ENCODE data around the gene ZNF442. TPM values are rescaled to one million over a fixed set of nuclear protein-coding genes. Genes with fewer than 3 reads are reported as not detected.

Gene ZNF442
- total and polyA plus RNA-seq, 3 experiments from 2014 or later: 1.1 to 2.5 (median 2.2) TPM

DNA sequence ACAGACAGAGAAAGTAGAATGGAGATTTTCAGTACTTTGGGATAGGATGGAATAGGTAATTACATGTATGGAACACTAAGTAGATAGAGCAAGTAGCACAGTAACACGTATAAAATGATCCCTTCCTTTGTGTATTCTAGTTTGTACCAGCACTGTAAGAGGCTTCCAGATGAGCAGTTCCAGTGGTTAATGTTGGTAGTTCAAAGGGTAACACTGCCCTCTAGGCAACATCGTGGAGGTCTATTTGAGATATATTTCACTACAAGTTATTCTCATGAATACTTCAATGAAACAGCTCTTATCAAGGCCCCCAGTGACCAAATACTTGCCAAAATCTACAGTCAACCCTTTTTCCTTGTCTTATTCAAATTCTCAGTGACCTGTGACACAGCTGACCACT is 18.6 kb downstream of the ZNF442 start:
- H3K36me3 Mint-ChIP-seq: peaks cover 8 to 67% (median 29%) of the 10 kb centered on the region in 3 donors
- no peaks in the 10 kb centered on the region for H3K27me3 Mint-ChIP-seq
- Histone ChIP-seq H3K27me3 (ENCODE audit: insufficient read depth, low read length, poor library complexity, severe bottlenecking) (no peaks in the 10 kb centered on the region), H3K4me1 (ENCODE audit: insufficient read depth, low read length) (no peaks in the 10 kb centered on the region), H3K27ac (ENCODE audit: low read depth, low read length) (no peak overlapping the region), H3K9me3 (ENCODE audit: low read length) (peaks cover 24% of the 10 kb centered on the region), H3K36me3 (ENCODE audit: insufficient read depth, low read length) (peaks cover 5% of the 10 kb centered on the region), H3K4me3 (ENCODE audit: low read length) (no peak overlapping the region)
- H3K4me3 Mint-ChIP-seq: no peak overlapping the region
- ChIA-PET POLR2A (interaction anchor here (0.5 kb wide), 1 partner anchor 80 kb away, joined by 3 read pairs; no protein-coding TSS in a partner anchor), CTCF (no interaction called here)
- no peak overlapping the region for H3K27ac Mint-ChIP-seq
- peaks cover 20 to 71% (median 47%) of the 10 kb centered on the region in 5 donors for H3K9me3 Mint-ChIP-seq
- no peaks in the 10 kb centered on the region for H3K4me1 Mint-ChIP-seq
- peak in 2 of 5 donors; percentile 15 to 53 for DNase-seq

DNA sequence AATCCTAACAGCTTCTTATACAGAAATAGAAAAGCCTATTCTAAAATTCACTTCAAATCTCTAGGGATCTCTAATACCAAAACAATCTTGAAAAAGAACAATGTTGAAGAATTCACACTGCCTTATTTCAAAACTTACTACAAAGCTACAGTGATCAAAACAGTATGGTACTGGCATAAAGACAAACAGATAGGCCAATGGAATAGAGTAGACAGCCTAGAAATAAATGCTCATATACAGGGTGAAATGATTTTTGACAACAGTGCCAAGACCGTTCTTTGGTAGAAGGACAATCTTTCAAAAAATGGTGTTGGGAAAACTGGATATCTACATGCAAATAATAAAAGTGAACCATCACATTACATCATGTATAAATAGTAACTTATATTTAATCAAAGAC is 20.3 kb downstream of the ZNF442 start:
- CTCF ChIA-PET: no interaction called here
- no peak overlapping the region for H3K27ac Mint-ChIP-seq
- Histone ChIP-seq H3K4me1 (ENCODE audit: insufficient read depth, low read length) (no peaks in the 10 kb centered on the region), H3K9me3 (ENCODE audit: low read length) (peaks cover 14% of the 10 kb centered on the region), H3K4me3 (ENCODE audit: low read length) (no peak overlapping the region), H3K27ac (ENCODE audit: low read depth, low read length) (no peak overlapping the region), H3K27me3 (ENCODE audit: insufficient read depth, low read length, poor library complexity, severe bottlenecking) (no peaks in the 10 kb centered on the region), H3K36me3 (ENCODE audit: insufficient read depth, low read length) (no peaks in the 10 kb centered on the region)
- POLR2A ChIA-PET: no interaction called here
- no peak for DNase-seq
- no peak overlapping the region for H3K4me3 Mint-ChIP-seq
- peaks cover 0 to 59% (median 14%) of the 10 kb centered on the region in 3 donors for H3K36me3 Mint-ChIP-seq
- peaks cover 8 to 64% (median 37%) of the 10 kb centered on the region in 5 donors for H3K9me3 Mint-ChIP-seq
- no peaks in the 10 kb centered on the region for H3K4me1 Mint-ChIP-seq
- H3K27me3 Mint-ChIP-seq: peaks cover 0 to 2% of the 10 kb centered on the region in 2 donors

DNA sequence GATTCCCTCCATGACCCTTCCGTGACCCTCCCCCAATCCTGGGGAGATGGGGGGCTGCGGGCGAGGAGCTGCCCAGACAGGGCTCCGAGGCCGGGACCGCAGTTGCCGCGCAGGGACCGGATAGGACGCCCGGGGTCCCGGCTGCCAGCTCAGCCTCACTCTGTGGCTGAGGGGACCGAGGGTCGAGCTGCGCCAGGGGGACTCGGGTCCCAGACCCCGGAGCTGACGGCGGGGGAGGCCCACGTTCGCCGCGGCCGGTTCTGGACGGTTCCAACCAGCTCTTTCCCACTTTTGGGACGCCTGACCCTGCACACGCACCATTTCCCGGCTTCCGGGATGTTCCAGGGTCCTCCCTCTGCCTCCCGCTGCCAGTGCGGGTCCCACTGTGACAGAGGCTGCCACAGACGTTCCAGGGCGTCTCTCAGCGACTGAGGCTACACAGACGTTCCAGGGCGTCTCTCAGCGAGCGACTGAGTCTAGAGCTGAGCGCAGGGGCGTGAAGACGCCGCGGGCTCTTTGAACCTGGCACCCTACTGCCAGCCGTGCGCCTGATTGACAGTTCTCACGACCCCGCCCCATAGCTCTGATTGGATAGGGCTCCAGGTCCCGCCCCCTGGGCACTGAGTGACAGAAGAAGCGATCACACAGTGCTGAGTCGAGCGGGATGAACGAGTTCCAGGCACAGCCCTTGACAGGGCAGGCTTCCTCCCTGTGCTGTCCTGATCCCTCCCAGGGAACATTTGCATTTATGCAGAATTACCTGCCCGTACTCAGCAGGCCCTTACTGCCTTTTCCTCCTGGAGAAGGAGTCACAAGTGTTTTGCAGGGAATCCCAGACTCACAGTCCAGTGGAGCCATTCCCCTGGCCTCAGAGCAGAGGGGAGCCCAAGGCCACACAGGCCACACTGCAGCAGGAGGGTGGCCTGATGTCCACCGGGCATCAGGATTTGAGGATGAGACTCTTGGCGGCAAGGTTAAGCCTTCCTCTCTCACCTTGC is 32.0 kb downstream of the ZNF442 start, which contains the start of gene ZNF563:
TSS of gene ZNF563 (minus strand) at position 472 of the 998 bp plus-strand sequence. CDS start at position 321, 151 bp downstream.
- Mint-ChIP-seq H3K27ac (peak within 1 kb of the TSS; percentile 96 to 100 (median 98)), H3K4me1 (peaks cover 35 to 44% (median 37%) of the 10 kb centered on the region in 3 donors), H3K36me3 (peaks cover 0 to 7% (median 1%) of the 10 kb centered on the region in 3 donors), H3K27me3 (peaks cover 0 to 1% of the 10 kb centered on the region in 2 donors), H3K4me3 (peak within 1 kb of the TSS; percentile 89 to 100 (median 99)), H3K9me3 (no peaks in the 10 kb centered on the region)
- DNase-seq: peak; percentile 91 to 97 (median 93)
- ChIA-PET CTCF (interaction anchor here (0.6 to 1.9 kb wide), 6 partner anchors 16 to 192 kb away, joined by 3 to 9 read pairs (median 7); partner anchors contain the start of genes ZNF44 and ZNF442), POLR2A (interaction anchor here (0.6 to 3.1 kb wide), 12 partner anchors 16 to 851 kb away, joined by 3 to 21 read pairs (median 4); partner anchors contain the start of genes MAN2B1, WDR83, ZNF136 and ZNF44)
- peak within 1 kb of the TSS; percentile 79 for H3K4me3 ChIP-seq (ENCODE audit: low read length)
- H3K36me3 ChIP-seq (ENCODE audit: insufficient read depth, low read length): no peaks in the 10 kb centered on the region
- peak within 1 kb of the TSS; percentile 60 for H3K27ac ChIP-seq (ENCODE audit: low read depth, low read length)
- H3K9me3 ChIP-seq (ENCODE audit: low read length): no peaks in the 10 kb centered on the region
- no peaks in the 10 kb centered on the region for H3K27me3 ChIP-seq (ENCODE audit: insufficient read depth, low read length, poor library complexity, severe bottlenecking)
- H3K4me1 ChIP-seq (ENCODE audit: insufficient read depth, low read length): peaks cover 23% of the 10 kb centered on the region

DNA sequence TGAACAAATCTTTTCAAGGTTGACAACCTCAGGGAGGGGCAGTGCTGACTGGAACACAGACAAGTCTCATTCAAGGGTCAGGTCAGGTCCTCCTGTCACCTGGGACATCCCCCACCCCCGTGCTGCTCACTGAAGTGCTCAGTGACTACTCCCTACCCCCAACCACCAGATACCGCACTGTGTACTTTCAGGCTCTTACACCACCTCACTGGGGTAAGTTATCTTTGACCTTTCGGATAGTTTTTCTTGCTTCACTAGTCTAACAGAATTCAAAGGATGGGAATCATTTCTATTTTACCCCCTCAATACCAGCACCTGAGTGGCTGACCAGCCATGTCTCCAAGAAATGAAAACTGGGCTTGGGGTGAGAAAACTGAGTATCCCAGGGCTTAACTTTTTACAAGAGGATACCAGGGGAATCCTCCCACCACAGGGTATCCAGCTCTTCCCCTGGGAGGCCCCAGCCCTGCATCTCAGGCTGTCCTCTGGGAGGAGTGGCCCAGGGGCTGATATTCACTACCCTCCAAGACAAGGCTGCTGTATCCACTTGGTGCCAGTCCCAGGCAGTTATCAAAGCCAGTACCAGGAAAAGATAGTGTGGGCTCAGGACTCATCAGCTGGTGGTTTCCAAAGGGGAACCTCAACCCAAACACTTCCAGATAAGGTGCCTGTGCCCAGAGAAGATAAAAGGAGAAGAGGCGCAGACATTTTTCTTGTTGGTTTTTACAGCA is 34.1 kb downstream of the ZNF442 start:
- H3K4me1 ChIP-seq (ENCODE audit: insufficient read depth, low read length): peaks cover 23% of the 10 kb centered on the region
- no peaks in the 10 kb centered on the region for H3K27me3 ChIP-seq (ENCODE audit: insufficient read depth, low read length, poor library complexity, severe bottlenecking)
- peaks cover 0 to 9% (median 1%) of the 10 kb centered on the region in 3 donors for H3K36me3 Mint-ChIP-seq
- DNase-seq: peak in 2 of 5 donors; percentile 3 to 38
- peaks cover 0 to 1% of the 10 kb centered on the region in 2 donors for H3K27me3 Mint-ChIP-seq
- H3K27ac ChIP-seq (ENCODE audit: low read depth, low read length): no peak overlapping the region
- CTCF ChIA-PET: interaction anchor here (0.9 to 1.1 kb wide), 2 partner anchors 96 to 195 kb away, joined by 3 read pairs; no protein-coding TSS in a partner anchor
- POLR2A ChIA-PET: interaction anchor here (0.8 to 3.1 kb wide), 2 partner anchors 42 to 272 kb away, joined by 3 to 21 read pairs; no protein-coding TSS in a partner anchor
- peak overlapping the region; percentile 35 for H3K4me3 ChIP-seq (ENCODE audit: low read length)
- peaks cover 37 to 52% (median 37%) of the 10 kb centered on the region in 3 donors for H3K4me1 Mint-ChIP-seq
- H3K9me3 ChIP-seq (ENCODE audit: low read length): no peaks in the 10 kb centered on the region
- peak overlapping the region; percentile 89 to 100 (median 99) for H3K4me3 Mint-ChIP-seq
- H3K9me3 Mint-ChIP-seq: peaks cover 0 to 1% (median 0%) of the 10 kb centered on the region in 5 donors
- H3K27ac Mint-ChIP-seq: peak overlapping the region; percentile 48 to 99 (median 90)
- no peaks in the 10 kb centered on the region for H3K36me3 ChIP-seq (ENCODE audit: insufficient read depth, low read length)

DNA sequence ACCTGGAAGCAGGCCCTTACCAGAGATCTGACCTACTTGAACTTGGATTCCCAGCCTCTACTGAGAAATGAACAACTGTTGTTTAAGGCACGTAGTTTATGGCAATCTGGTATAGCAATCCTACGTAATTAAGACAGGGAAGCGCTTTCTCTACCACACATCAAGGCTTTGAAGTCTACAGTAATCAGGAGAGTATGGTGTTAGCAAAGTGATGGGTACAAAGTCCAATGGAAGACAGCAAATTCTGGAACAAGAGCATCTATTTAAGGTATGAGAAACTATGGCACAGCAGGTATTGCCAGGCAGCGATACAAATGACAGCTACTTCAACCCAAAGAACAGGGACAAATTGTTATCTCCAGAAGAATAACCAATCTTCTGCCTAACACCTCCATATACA is 35.1 kb downstream of the ZNF442 start:
- DNase-seq: no peak
- H3K4me1 Mint-ChIP-seq: peaks cover 37 to 58% (median 38%) of the 10 kb centered on the region in 3 donors

DNA sequence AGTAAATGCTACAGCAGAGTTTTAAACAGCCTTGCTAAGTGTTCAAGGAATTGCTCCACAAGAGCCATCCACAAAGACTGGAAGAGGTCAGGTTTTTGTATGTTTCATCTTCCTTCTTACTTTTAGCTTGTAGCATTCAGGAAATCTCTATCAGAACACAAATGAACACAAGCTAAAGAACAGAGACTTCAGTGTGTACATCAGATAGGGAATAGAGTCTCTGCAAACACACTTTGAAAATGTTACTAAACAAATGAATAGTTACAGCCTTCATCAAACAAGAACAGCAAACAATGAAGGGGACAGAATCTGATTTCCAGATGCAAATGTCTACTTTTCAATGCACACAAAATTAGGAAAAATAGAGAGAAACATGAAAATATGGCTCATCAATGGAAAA is 39.8 kb downstream of the ZNF442 start:
- Histone ChIP-seq H3K27me3 (ENCODE audit: insufficient read depth, low read length, poor library complexity, severe bottlenecking) (no peaks in the 10 kb centered on the region), H3K36me3 (ENCODE audit: insufficient read depth, low read length) (peaks cover 4% of the 10 kb centered on the region), H3K27ac (ENCODE audit: low read depth, low read length) (no peak overlapping the region), H3K4me3 (ENCODE audit: low read length) (no peak overlapping the region), H3K9me3 (ENCODE audit: low read length) (peaks cover 5% of the 10 kb centered on the region), H3K4me1 (ENCODE audit: insufficient read depth, low read length) (peaks cover 2% of the 10 kb centered on the region)
- no peak overlapping the region for H3K4me3 Mint-ChIP-seq
- H3K4me1 Mint-ChIP-seq: peaks cover 6 to 29% (median 11%) of the 10 kb centered on the region in 3 donors
- no peak for DNase-seq
- H3K27me3 Mint-ChIP-seq: peaks cover 0 to 1% of the 10 kb centered on the region in 2 donors
- peaks cover 8 to 37% (median 27%) of the 10 kb centered on the region in 3 donors for H3K36me3 Mint-ChIP-seq
- CTCF ChIA-PET: no interaction called here
- H3K9me3 Mint-ChIP-seq: peaks cover 0 to 14% (median 9%) of the 10 kb centered on the region in 5 donors
- H3K27ac Mint-ChIP-seq: no peak overlapping the region
- POLR2A ChIA-PET: no interaction called here

More for the DNA sequence above, 35.1 kb downstream of the ZNF442 start:
- Histone ChIP-seq H3K27ac (ENCODE audit: low read depth, low read length) (no peak overlapping the region), H3K36me3 (ENCODE audit: insufficient read depth, low read length) (no peaks in the 10 kb centered on the region), H3K4me3 (ENCODE audit: low read length) (no peak overlapping the region), H3K4me1 (ENCODE audit: insufficient read depth, low read length) (peaks cover 23% of the 10 kb centered on the region), H3K9me3 (ENCODE audit: low read length) (no peaks in the 10 kb centered on the region), H3K27me3 (ENCODE audit: insufficient read depth, low read length, poor library complexity, severe bottlenecking) (no peaks in the 10 kb centered on the region)
- peaks cover 0 to 1% (median 0%) of the 10 kb centered on the region in 5 donors for H3K9me3 Mint-ChIP-seq
- ChIA-PET POLR2A (no interaction called here), CTCF (no interaction called here)
- peaks cover 1 to 14% (median 6%) of the 10 kb centered on the region in 3 donors for H3K36me3 Mint-ChIP-seq
- H3K27me3 Mint-ChIP-seq: peaks cover 0 to 1% of the 10 kb centered on the region in 2 donors
- no peak overlapping the region for H3K27ac Mint-ChIP-seq
- H3K4me3 Mint-ChIP-seq: peak overlapping the region in 1 of 7 donors; percentile 100

DNA sequence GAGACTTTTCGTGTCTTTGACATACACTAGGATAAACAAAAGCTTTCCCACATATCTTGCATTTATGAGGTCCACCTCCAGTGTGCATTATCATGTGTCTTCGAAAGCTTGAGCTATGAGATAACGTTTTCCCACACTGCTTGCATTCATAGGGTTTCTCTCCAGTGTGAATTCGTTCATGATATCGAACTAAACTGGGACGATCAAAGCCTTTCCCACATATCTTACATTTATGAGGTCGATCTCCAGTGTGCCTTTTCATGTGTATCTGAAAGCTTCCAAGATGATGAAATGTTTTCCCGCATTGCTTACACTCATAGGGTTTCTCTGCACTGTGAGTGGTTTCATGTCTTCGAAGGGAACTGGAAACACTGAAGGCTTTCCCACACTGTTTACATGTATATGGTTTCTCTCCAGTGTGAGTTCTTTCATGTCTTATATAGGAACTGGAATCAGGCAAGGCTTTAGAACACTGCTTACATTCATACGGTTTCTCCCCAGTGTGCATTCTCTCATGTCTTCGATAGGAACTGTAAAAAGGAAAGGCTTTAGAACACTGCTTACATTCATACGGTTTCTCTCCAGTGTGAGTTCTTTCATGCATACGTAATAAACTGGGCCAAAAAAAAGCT is 46.6 kb downstream of the ZNF442 start:
- no peaks in the 10 kb centered on the region for H3K27me3 ChIP-seq (ENCODE audit: insufficient read depth, low read length, poor library complexity, severe bottlenecking)
- DNase-seq: no peak
- H3K9me3 ChIP-seq (ENCODE audit: low read length): peaks cover 18% of the 10 kb centered on the region
- no peak overlapping the region for H3K4me3 Mint-ChIP-seq
- no peak overlapping the region for H3K27ac ChIP-seq (ENCODE audit: low read depth, low read length)
- H3K4me1 Mint-ChIP-seq: peaks cover 0 to 7% (median 6%) of the 10 kb centered on the region in 3 donors
- H3K27me3 Mint-ChIP-seq: no peaks in the 10 kb centered on the region
- peaks cover 14 to 43% (median 32%) of the 10 kb centered on the region in 5 donors for H3K9me3 Mint-ChIP-seq
- H3K4me3 ChIP-seq (ENCODE audit: low read length): no peak overlapping the region
- peaks cover 16% of the 10 kb centered on the region for H3K36me3 ChIP-seq (ENCODE audit: insufficient read depth, low read length)
- H3K4me1 ChIP-seq (ENCODE audit: insufficient read depth, low read length): no peaks in the 10 kb centered on the region
- CTCF ChIA-PET: no interaction called here
- H3K36me3 Mint-ChIP-seq: peaks cover 27 to 57% (median 54%) of the 10 kb centered on the region in 3 donors
- POLR2A ChIA-PET: no interaction called here
- H3K27ac Mint-ChIP-seq: no peak overlapping the region

Data from CD8-positive, alpha-beta memory T cell (primary cell).